ENCODE data around the gene ARHGAP45.

DNA sequence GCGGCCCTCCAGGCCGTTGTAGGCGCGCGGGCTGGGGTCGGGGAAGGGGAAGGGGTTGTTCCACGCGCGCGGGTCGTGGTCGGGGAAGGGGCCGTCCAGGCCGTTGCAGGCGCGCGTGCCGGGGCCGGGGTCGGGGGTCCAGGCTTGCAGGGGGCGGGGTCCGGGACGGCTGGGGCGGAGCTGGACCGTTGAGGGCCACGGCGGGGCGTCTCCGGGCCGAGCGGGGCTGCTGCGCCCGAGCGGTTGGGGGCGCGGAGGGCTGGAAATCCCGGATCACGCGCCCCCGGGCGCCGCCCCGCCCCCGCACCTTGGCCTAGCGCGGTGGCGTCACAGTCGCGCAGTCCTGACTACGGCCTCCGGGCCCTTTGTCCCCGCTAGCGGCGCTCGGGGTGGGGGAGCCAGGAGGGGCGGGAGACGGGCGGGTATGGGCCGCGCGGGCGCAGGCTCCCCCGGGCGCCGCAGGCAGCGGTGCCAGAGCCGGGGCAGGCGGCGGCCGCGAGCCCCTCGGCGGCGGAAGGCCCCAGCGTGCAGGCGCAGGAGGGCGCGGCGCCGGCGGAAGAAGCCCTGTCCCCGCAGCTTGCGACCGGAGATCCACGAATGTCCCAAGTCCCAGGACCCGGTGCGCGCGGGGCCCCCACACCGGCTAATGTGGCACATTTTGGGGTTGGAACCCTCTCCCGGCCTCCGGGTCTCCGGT is 37.5 kb downstream of the ARHGAP45 start:
- TF ChIP-seq, protein P1, sequence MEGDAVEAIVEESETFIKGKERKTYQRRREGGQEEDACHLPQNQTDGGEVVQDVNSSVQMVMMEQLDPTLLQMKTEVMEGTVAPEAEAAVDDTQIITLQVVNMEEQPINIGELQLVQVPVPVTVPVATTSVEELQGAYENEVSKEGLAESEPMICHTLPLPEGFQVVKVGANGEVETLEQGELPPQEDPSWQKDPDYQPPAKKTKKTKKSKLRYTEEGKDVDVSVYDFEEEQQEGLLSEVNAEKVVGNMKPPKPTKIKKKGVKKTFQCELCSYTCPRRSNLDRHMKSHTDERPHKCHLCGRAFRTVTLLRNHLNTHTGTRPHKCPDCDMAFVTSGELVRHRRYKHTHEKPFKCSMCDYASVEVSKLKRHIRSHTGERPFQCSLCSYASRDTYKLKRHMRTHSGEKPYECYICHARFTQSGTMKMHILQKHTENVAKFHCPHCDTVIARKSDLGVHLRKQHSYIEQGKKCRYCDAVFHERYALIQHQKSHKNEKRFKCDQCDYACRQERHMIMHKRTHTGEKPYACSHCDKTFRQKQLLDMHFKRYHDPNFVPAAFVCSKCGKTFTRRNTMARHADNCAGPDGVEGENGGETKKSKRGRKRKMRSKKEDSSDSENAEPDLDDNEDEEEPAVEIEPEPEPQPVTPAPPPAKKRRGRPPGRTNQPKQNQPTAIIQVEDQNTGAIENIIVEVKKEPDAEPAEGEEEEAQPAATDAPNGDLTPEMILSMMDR (IDR thresholded peaks at IDR 0.05; ENCODE audit: low read depth, low read length), result no peak
- TF ChIP-seq EZH2phosphoT487 (IDR thresholded peaks at IDR 0.05; ENCODE audit: low read depth), result no peak
